ENCODE measurements around the gene EIF2B2. TPM values are rescaled to one million over a fixed set of nuclear protein-coding genes. Genes with fewer than 3 reads are reported as not detected.

EIF2B2 gene
- total and polyA plus RNA-seq, 2 of the 13 experiments (the other 11 are each of a cell fraction or from before 2014, with no cell fraction given), result 54.4 to 78.6 TPM

- no peak for TF ChIP-seq CHD4 (IDR thresholded peaks at IDR 0.05; ENCODE audit: borderline replicate concordance, low read length)
- TF ChIP-seq ZSCAN20 (CRISPR knock-in tag; IDR thresholded peaks at IDR 0.05; ENCODE audit: borderline replicate concordance), result peak; percentile 97
- 0 out of 2 replicates have a peak, but pooled peaks have one; percentile 44 for TF ChIP-seq ARHGAP35 (CRISPR knock-in tag; IDR thresholded peaks at IDR 0.05; ENCODE audit: borderline replicate concordance)
- TF ChIP-seq TCF7L2 (IDR thresholded peaks at IDR 0.05; ENCODE audit: low read depth, low read length), result no peak
- no peak; the same call in 1 of the 2 replicates for TF ChIP-seq ZXDC (CRISPR knock-in tag; IDR thresholded peaks at IDR 0.05)
- TF ChIP-seq HOXA5 (CRISPR knock-in tag; IDR thresholded peaks at IDR 0.05), result 0 out of 2 replicates have a peak, but pooled peaks have one; percentile 38
- peak; percentile 47; the same call in 1 of the 2 replicates for TF ChIP-seq TEF (CRISPR knock-in tag; IDR thresholded peaks at IDR 0.05)
- TF ChIP-seq LBX2 (CRISPR knock-in tag; IDR thresholded peaks at IDR 0.05; ENCODE audit: borderline replicate concordance), result no peak; the same call in 1 of the 2 replicates
- no peak for TF ChIP-seq ZSCAN22 (CRISPR knock-in tag; IDR thresholded peaks at IDR 0.05)
- TF ChIP-seq PHF21A (CRISPR knock-in tag; IDR thresholded peaks at IDR 0.05), result no peak
- no peak for TF ChIP-seq REL (CRISPR knock-in tag; conservative IDR thresholded peaks at IDR 0.05)
- no peak for TF ChIP-seq ZNF737 (CRISPR knock-in tag; IDR thresholded peaks at IDR 0.05; ENCODE audit: borderline replicate concordance)
- peak; percentile 56; the same call in 1 of the 2 replicates for TF ChIP-seq NKX3-1 (CRISPR knock-in tag; IDR thresholded peaks at IDR 0.05)
- TF ChIP-seq HDAC2 (CRISPR knock-in tag; IDR thresholded peaks at IDR 0.05), result 0 out of 2 replicates have a peak, but pooled peaks have one; percentile 15
- no peak for TF ChIP-seq ZNF564 (CRISPR knock-in tag; IDR thresholded peaks at IDR 0.05)
- no peak for TF ChIP-seq CENPT (CRISPR knock-in tag; IDR thresholded peaks at IDR 0.05; ENCODE audit: low read depth)
- TF ChIP-seq ZNF577 (CRISPR knock-in tag; IDR thresholded peaks at IDR 0.05; ENCODE audit: borderline replicate concordance, low read depth), result no peak
- no peak for TF ChIP-seq ZNF570 (CRISPR knock-in tag; IDR thresholded peaks at IDR 0.05; ENCODE audit: borderline replicate concordance)
- peak; percentile 92 for TF ChIP-seq MAX (IDR thresholded peaks at IDR 0.05)
- TF ChIP-seq FOXA1 (IDR thresholded peaks at IDR 0.05), result no peak
- TF ChIP-seq FOXA1 (CRISPR knock-in tag; IDR thresholded peaks at IDR 0.05), result no peak
- peak; percentile 95 for TF ChIP-seq ARNT2 (CRISPR knock-in tag; IDR thresholded peaks at IDR 0.05; ENCODE audit: low read depth)
- TF ChIP-seq DNMT3B (CRISPR knock-in tag; conservative IDR thresholded peaks at IDR 0.05), result no peak
- no peak for TF ChIP-seq PAWR (CRISPR knock-in tag; IDR thresholded peaks at IDR 0.05; ENCODE audit: borderline replicate concordance)
- TF ChIP-seq KDM4B (CRISPR knock-in tag; IDR thresholded peaks at IDR 0.05), result 0 out of 2 replicates have a peak, but pooled peaks have one; percentile 45
- peak; percentile 88 for TF ChIP-seq AGO2 (optimal IDR thresholded peaks at IDR 0.05; ENCODE audit: low read depth, low read length)
- peak; percentile 90 for TF ChIP-seq YEATS4 (CRISPR knock-in tag; IDR thresholded peaks at IDR 0.05; ENCODE audit: borderline replicate concordance)
- no peak for TF ChIP-seq ZNF331 (CRISPR knock-in tag; IDR thresholded peaks at IDR 0.05)
- no peak for TF ChIP-seq KAT2B (IDR thresholded peaks at IDR 0.05; ENCODE audit: borderline replicate concordance, low read depth, low read length)
Measured at GRCh38 chr14:75050852-75051555, 48.3 kb downstream of the EIF2B2 start, which contains the start of gene MLH3 (continued).

Data from HepG2 (cell line).